ENCODE data around the gene PDCD10.
A peak's percentile ranks its signal among the peaks of the same experiment; 100 is the strongest.

PDCD10 gene

DNA sequence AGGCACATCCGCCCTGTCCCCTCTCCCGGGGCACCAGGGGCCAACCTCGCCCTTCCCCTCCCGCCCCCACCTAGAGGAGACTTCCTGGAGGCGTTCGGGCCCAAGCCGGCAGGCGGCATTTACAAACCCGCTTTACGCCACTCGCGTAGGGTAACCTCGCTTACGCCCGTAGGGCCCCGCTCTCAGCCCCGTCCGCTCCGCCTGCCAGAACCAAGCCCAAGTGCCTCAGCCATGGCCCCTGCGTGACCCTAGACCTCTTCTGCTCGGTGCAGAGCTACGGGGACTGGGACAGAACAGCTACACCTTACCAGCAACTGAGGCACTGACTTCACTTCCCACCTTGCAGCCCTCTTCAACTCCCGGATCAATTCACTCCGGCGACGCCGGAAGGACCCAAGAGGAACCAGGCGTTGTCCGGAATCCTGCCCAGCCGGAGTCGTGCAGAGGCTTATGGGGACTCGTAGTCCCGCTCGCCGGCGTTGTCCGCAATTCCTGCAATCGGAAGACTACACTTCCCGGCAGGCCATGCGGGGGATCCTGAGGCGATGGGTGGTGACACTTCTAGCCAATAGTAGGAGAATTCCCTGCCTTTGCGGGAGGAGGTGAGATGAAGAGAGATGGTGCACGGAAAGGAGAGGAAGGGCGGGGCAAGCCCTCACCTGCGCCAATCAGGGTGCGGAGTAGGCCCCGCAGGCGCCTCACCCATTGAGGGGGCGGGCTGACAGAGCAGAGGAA lies at the start of gene PDCD10:
Gene PDCD10 (minus strand): TSS at position 395 of the 735 bp plus-strand sequence. CDS start 14,735 bp downstream, outside the sequence.
- Mint-ChIP-seq H3K9me3 (no peaks in the 10 kb centered on the region), H3K4me3 (no peak within 1 kb of the TSS), H3K4me1 (no peaks in the 10 kb centered on the region), H3K27me3 (ENCODE audit: low read depth, poor library complexity) (peaks cover 12% of the 10 kb centered on the region), H3K36me3 (ENCODE audit: low read depth) (no peaks in the 10 kb centered on the region), H3K27ac (no peak within 1 kb of the TSS)
- peak; percentile 94 for DNase-seq
- TF ChIP-seq, protein P1, sequence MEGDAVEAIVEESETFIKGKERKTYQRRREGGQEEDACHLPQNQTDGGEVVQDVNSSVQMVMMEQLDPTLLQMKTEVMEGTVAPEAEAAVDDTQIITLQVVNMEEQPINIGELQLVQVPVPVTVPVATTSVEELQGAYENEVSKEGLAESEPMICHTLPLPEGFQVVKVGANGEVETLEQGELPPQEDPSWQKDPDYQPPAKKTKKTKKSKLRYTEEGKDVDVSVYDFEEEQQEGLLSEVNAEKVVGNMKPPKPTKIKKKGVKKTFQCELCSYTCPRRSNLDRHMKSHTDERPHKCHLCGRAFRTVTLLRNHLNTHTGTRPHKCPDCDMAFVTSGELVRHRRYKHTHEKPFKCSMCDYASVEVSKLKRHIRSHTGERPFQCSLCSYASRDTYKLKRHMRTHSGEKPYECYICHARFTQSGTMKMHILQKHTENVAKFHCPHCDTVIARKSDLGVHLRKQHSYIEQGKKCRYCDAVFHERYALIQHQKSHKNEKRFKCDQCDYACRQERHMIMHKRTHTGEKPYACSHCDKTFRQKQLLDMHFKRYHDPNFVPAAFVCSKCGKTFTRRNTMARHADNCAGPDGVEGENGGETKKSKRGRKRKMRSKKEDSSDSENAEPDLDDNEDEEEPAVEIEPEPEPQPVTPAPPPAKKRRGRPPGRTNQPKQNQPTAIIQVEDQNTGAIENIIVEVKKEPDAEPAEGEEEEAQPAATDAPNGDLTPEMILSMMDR (IDR thresholded peaks at IDR 0.05): no peak

DNA sequence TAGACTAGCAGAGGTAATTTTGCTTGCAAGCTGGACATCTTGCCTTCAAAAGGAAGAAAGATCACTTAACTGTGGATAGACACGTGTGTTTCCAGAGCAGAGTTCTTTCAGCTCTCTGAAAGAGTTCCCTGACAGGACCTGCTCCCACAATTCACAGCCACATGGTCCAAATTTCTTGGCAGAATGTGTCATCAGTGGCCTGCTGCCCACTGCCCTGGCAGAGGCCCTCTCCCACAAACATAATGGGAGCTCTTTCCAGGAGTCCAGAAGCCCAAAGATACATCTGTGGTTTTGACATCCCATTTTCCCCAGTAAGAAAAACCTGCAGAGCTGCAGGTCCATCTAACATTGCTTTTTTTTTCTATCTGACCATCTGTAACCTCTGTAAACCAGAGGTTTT lies 49.1 kb upstream of the PDCD10 start:
- Mint-ChIP-seq H3K4me3 (no peak overlapping the region), H3K27ac (no peak overlapping the region), H3K36me3 (ENCODE audit: low read depth) (no peaks in the 10 kb centered on the region), H3K27me3 (ENCODE audit: low read depth, poor library complexity) (no peaks in the 10 kb centered on the region), H3K9me3 (no peaks in the 10 kb centered on the region), H3K4me1 (no peaks in the 10 kb centered on the region)
- TF ChIP-seq, protein P1 (IDR thresholded peaks at IDR 0.05): no peak
- DNase-seq: no peak

DNA sequence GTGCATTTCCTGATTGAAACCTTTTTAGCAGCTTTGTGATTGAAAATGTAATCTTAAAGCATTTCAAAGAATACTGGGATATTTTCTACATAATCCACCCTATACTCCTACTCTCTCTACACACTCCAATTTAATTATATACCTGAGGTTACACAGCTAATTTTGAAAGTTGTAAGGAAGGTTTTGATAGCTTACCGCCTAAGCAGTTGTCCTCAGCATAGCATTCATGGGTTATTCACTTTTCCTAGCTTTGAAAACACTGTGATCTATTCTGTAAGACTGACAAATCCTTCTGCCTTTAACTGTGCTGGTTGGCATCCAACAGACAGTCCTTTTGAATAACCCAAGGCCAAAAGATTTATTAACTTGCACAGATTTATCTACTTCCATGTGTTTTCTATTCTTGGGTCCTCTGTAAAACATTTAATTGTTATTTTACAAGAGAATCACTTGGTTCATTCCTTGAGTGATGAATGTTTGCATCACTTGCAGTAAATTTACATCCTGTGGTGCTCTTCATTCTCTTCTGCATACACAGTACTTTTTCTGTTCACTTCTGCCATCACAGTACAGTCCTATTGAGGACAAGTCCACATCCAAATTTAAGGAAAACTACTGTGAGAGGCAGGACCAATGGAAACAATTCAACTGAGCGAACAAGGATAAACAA lies 45.7 kb upstream of the PDCD10 start:
- H3K36me3 Mint-ChIP-seq (ENCODE audit: low read depth): no peaks in the 10 kb centered on the region
- H3K9me3 Mint-ChIP-seq: peaks cover 10% of the 10 kb centered on the region
- H3K27ac Mint-ChIP-seq: no peak overlapping the region
- H3K27me3 Mint-ChIP-seq (ENCODE audit: low read depth, poor library complexity): no peaks in the 10 kb centered on the region
- TF ChIP-seq, protein P1 (IDR thresholded peaks at IDR 0.05): no peak
- no peak for DNase-seq
- no peak overlapping the region for H3K4me3 Mint-ChIP-seq
- no peaks in the 10 kb centered on the region for H3K4me1 Mint-ChIP-seq

DNA sequence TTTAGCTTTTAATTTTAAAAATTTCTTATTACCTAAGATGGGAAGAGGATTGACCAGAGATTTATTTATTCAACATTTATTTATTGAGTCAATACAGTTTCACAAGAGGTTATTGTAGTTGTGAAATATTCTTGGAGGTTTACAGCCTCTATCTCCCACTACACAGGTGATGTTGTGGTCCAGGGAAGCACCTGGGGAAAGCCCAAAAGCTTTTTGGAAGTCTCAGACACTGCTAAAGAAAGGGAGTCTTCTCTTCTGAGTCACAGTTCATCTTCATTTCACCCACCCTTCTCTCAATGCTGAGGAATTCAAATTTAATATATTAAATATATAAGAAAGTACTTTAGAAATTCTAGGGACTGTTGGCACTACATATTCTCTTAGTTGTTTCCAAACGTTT lies 42.7 kb upstream of the PDCD10 start:
- no peak overlapping the region for H3K4me3 Mint-ChIP-seq

DNA sequence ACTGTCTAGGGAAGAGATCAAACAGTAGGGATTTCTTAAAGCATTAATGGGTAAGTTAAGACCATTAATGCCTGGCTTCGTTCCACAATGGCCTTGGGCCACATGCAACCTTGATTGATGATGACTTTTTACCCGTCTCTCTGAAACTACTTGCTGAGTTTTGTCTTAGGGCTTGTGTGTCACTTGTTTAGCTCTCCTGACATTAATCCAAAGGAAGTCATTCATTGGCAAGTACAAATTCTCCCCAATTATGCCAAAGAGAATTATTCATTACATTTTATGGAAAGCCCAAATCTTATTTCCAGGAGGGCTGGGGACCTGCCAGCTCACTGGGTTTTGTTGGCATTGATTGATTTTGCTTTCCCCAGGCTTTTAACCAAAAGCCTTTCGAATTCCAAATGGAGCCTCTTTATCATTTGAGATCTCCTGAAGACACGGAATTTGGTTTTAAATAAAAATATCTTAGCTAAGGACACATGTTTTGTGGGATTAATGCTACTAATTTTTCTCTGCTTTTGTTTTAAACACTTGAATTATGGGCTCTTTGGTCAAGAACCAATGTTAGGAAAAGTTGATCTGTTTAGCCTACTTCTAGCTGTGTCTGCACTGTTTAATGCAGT lies 41.5 kb upstream of the PDCD10 start:
- TF ChIP-seq, protein P1 (IDR thresholded peaks at IDR 0.05): no peak
- peaks cover 10% of the 10 kb centered on the region for H3K9me3 Mint-ChIP-seq
- H3K36me3 Mint-ChIP-seq (ENCODE audit: low read depth): no peaks in the 10 kb centered on the region
- no peak overlapping the region for H3K4me3 Mint-ChIP-seq
- no peak overlapping the region for H3K27ac Mint-ChIP-seq
- H3K4me1 Mint-ChIP-seq: no peaks in the 10 kb centered on the region
- no peak for DNase-seq
- H3K27me3 Mint-ChIP-seq (ENCODE audit: low read depth, poor library complexity): peaks cover 3% of the 10 kb centered on the region

More for the DNA sequence above, 42.7 kb upstream of the PDCD10 start:
- Mint-ChIP-seq H3K27me3 (ENCODE audit: low read depth, poor library complexity) (peaks cover 3% of the 10 kb centered on the region), H3K36me3 (ENCODE audit: low read depth) (no peaks in the 10 kb centered on the region), H3K27ac (no peak overlapping the region), H3K9me3 (peaks cover 10% of the 10 kb centered on the region), H3K4me1 (no peaks in the 10 kb centered on the region)
- DNase-seq: no peak
- TF ChIP-seq, protein P1 (IDR thresholded peaks at IDR 0.05): no peak
